Activated T-cell treated with anti-CD3 and anti-CD28 coated beads for 24 hours (primary cell): ENCODE measurements around the gene SCP2.
"Not testable (repeated sequence)": the region's sequence is repeated elsewhere in the genome, so short reads cannot be mapped to it uniquely, and the experiment has no call there.

ENCODE experiments used
- DNase-seq: peaks from one replicate; pipeline ENCODE4 v3.0.0-alpha.2; 2020; ENCODE audit warnings: low read depth

The SCP2 gene

DNA sequence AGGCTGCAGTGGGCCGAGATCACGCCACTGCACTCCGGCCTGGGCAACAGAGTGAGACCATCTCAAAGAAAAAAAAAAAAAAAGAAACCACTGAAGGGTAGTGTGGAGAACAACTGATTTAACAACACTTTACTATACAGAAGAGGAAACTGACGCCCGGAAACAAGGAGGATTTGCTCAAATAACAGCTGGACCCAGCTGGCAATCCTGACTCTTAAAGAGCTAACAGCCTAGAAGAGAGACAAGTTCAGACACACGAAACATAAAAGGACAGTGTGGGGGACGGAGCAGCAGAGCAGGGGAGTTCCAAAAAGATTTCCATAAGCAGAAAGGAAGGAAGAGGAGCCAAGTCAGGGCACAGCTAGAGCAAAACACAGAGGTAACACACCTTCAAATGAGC lies 9.9 kb upstream of the SCP2 start:
- no peak for DNase-seq

DNA sequence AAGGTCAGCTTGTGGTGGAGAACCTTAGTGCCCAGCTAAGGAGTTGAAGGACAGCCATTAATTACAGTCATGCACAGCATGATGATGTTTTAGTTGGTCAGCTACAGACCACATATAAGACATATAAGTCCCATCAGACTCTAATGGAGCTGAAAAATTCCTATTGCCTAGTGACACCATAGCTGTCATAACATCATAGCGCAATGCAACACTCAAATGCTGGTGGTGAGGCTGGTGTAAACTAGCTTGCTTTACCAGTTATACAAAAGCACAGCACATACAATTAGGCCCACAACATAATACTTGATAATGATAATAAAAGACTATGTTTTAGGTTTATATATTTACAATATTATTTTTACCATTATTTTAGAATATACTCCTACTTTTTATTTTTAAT lies 9.5 kb upstream of the SCP2 start:
- DNase-seq, result no peak

DNA sequence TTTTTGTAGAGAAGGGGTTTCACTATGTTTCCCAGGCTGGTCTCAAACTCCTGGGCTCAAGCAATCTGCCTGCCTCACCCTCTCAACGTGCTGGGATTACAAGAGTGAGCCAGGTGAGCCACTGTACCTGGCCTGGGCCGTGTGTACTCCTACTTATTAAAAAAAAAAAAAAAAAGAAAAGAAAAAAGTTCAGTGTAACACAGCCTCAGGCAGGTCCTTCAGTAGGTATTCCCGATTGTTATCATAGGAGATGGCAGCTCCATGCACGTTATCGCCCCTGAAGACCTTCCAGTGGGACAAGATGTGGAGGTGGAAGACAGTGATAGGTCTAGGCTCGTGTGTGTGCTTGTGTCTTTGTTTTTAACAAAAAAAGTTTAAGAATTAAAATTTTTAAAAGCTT lies 8.9 kb upstream of the SCP2 start:
- DNase-seq, result no peak

DNA sequence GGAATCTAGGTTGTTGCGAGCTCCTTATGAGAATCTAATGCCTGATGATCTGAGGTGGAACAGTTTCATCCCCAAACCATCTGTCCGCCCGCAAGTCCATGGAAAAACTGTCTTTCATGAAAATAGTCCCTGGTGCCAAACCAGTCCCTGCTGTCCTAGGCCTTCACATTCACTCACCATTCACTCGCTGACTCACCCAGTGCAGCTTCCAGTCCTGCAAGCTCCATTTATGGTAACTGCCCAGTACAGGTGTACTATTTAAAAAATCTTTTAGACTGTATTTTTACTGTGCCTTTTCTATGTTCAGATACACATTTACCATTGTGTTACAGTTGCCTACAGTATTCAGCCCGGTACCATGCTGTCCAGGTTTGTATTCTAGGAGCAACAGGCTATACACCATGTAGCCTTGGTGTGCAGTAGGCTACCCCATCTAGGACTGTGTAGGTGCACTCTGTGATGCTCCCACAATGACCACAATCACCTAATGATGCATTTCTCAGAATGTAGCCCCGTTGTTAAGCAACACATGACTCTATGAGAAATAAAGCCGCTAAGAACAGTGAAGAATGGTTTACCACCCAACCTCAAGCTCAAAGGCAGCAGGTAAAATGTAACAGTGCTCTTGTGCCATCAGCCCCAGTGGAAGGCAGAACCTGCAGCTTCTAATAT lies 7.9 kb upstream of the SCP2 start:
- DNase-seq, result no peak

DNA sequence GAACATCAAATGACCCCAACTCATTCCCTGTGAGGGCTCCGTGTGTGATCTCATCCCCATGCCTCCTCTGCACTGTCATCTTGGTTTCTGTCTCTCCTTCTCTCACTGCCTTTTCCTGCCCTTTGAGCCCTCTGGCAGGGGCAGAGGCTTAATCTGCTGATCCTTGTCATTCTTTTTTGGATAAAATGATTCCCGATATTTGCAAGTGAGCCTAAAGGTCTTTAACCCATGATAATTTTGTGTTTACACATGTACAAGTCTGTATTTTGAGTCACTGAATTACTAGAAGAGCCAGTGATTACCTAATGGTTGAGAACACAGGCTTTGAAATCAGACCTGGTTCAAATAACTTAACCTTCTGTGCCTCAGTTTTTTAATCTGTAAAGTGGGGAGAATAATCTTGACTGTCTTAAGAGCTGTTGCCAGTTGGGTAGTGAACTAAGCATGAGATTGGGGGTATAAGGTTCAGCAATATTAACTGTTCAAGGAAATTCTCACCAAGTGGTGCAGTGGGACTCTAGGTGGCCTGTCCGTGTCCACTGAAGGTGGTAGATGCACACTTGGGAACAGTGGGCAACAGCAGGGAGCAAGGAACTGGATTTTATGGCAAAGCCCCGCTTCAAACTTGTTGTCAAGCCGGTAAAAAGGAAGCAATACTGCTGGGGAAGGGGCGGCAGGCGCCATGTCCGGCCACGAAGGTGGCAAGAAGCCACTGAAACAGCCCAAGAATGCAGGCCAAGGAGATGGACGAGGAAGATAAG lies 7.2 kb upstream of the SCP2 start:
- no peak for DNase-seq

DNA sequence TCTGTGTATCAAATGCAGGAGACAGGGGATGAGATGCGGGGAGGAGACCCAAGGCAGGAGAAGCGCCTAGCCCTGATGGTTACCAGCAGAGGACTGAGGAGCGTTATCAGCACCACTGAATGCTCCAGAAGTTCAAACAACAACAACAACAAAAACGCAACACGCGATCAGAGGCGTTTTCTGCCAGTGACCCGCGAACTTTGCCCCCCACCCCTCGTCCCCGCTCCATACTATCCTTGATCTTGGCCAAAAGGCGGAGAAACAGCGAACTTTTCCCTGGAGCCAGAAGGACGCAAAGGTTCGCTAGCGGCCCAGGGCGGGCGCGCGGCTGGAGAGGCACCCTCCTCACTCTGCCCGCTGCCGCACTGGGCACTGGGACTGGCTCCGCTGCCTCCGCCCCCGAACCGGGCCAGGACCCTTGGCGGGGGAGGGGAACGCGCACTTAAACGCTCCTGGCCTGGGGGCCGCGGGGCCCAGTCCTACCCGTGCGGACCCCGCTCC lies 6.2 kb upstream of the SCP2 start:
- no peak for DNase-seq

DNA sequence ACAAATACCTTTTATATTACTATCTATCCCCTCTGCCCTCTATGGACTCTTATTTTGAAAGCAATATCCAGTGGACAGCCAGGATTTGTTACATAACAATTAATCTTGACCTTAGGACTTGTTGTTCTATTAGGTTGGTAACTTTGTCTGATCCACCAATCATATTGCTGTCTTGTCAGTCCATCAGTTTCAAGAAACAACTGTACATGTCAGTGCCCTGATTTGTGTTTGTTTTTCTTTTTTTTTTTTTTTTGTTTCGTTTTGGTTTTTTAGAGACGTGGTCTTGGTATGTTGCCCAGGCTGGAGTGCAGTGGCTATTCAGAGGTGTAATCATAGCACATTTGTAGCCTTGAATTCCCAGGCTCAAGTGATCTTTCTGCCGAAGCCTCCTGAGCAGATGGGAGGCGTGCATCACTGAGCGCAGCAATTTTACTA lies 1.5 kb upstream of the SCP2 start:
- no peak for DNase-seq

DNA sequence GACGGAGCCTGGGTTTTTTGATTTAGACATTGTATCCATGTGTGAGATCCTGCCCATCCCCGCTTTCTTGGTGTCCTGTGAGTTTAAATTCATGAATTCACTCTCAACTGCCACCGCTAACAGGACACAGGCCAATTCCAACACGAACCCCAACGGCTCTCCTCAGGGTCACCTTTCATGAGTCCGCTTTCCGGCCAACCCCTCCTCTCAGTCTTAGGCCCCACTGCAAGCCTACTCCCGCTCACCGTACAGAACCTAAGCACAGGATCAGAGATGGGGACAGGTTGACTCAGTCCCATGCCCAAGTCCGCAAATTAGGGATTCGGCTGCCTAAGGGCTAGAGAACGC lies 238 bp upstream of the SCP2 start:
- no peak for DNase-seq

DNA sequence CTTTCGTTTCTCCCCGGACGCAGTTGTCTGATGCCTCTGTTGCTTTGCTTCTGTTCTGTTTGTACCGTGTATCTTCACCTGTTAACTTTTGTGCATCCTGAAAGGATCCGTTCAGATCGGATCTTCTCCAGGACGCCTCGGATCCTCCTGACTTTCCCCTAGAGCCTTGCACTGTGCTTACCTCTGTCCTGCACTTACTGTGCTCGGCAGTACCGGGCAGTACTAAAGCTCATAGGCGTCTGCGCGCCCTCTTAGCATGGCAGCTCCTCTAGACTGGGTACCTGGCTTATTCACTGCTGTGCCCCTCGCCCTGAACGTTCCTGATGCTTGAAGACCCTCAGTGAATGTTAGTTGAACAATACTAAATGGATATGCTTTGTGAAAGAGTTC lies 934 bp downstream of the SCP2 start:
- DNase-seq, result no peak

DNA sequence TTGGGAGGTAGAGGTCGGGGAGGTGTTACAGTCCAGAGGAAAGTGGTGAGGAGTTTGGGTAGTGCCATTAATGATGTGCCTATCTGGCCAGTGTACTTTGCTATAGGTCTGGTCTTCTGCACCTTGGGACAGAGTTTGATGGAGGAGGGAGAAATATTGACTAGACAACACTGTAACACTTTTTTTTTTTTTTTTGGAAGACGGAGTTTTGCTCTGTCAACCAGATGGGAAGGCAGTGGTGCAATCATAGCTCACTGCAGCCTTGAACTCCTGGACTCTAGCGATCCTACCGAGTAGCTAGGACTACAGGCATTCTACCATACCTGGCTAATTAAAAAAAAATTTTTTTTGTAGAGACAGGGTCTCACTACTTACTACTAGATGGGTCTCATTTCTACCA lies 1.9 kb downstream of the SCP2 start:
- DNase-seq, result no peak

DNA sequence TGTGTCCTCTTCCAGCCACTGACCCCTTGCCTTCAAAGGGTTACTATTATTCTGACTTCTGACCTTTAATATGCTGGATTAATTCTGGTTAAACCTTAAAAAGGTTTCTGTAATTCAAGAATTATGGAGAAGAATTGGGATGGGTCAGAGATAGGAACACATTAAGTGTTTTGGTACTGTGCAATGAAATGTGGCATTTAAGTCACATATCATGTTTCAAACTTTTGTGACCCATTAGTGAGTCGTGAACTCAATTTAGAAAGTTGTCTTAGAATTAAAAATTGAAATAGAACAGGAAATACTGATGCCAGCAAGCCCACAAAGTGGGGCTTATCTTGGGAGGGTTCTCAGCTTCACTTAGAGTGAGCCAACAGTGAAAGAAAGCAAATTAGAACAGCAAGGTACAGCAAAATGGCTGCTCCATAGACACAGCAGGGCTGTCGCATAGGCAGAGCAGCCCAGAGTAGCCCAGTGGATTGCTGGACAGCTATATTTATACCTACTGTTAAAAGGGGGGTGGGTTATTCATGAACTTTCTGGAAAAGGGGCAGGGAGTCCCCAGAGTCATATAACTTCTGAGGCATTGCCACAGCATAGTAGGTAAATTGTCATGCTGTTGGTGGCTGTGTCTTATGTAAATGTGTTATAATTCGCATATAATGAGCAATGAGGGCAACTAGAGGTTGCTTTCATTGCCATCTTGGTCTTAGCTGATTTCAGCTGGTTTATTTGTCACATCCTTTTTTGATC lies 10.5 kb downstream of the SCP2 start:
- DNase-seq, result no peak

DNA sequence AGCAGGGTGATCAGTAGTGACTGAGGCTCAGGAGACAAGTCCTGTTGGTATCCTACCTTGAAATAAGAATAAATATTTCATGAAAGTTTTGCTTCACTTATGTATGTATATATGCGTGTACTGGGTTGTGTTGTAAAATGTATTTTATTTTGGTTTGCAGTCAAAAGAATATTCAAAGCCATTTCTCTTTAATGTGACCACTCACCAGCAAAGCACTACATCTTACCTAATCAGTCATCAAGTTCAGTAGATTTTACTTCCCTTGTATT lies 11.0 kb downstream of the SCP2 start:
- DNase-seq, result no peak

DNA sequence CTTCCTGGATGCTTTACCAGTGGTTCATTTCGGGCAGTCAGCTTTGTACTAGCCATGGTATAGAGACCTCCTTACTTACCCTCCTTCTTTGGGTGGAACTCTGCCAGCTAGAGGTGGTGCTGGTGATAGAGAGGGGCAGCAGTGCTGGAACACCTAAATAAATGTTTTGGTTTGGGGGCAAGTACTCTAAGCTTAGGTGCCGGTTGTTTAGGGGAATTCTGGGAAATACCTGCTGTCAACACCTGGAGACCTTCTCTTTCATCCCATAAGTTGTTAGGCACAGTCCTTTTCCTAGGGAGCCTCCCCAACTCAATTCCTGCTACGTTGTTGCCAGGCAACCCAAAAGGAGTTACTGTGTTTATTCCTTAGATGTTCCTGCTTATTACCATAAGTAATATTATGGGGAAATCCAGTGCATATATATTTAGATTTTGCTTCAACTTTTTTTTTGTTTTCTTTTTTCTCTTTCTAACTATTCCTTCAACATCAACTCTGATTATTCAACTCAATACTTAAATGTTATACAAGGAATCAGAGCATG lies 16.9 kb downstream of the SCP2 start:
- DNase-seq, result no peak

DNA sequence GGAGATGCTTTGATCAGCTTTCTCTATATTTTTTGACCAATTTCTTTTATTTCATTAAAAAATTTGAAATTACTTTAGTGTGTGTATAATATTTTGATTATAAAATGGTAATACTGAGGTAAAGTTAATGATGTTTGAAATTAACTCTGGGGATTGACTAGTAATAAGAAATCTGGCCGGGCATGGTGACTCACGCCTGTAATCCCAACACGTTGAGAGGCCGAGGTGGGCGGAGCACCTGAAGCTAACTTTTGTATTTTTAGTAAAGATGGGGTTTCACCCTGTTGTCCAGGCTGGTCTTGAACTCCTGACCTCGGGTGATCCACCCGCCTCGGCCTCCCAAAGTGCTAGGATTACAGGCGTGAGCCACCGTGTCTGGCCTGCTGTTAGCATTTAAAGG lies 17.5 kb downstream of the SCP2 start:
- DNase-seq, result no peak

DNA sequence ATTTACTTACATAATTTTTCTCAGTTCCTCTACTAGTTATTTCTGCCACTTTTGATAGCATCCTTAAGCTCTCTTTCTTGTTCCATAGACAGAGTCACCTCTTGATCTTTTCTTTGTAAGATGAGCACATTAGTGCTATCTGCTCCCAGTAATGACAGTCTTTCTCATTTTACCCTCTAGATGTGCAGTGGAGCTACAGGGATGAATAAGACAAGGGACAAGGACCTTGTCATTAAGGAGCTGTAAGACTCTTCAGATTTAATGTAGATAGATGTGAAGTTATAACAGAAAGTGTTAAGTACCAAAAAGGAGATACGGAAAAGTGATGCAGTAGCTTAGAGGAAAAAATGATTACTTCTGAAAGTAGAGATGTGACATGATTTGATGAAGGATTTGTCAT lies 20.4 kb downstream of the SCP2 start:
- no peak for DNase-seq

DNA sequence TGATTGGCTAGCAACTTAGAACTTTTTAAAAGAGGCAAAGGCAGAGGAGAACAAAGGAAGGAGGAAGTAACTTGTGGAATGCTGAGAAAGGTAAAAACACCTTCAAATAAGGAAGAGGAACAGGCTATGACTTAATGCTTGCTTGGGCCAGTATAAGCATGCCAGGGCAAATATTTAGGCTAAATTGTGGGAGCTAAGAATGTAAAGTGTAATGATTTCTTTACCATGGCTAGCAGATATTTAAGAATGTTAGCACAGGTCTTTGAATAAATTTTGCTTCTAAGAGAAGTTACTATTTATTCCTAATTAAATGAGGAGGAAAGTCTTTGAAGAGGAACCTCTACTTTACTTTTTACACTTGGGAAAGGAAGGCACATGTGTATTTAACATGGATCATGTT lies 22.5 kb downstream of the SCP2 start:
- not testable (repeated sequence) for DNase-seq

DNA sequence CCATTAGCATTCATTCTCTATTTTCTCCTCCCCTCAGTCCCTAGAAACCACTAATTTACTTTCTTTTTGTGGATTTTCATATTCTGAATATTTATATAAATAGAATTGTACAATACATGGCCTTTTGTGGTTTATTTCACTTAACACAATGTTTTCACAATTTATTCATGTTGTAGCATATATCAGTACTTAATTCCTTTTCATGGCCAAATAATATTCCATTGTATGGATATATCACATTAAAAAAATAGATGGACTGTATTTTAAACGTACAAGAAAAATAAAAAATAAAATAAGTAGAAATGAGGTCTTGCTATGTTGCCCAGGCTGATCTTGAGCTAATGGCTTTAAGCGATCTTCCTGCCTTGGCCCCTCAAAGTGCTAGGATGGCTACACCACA lies 25.0 kb downstream of the SCP2 start:
- DNase-seq, result no peak

DNA sequence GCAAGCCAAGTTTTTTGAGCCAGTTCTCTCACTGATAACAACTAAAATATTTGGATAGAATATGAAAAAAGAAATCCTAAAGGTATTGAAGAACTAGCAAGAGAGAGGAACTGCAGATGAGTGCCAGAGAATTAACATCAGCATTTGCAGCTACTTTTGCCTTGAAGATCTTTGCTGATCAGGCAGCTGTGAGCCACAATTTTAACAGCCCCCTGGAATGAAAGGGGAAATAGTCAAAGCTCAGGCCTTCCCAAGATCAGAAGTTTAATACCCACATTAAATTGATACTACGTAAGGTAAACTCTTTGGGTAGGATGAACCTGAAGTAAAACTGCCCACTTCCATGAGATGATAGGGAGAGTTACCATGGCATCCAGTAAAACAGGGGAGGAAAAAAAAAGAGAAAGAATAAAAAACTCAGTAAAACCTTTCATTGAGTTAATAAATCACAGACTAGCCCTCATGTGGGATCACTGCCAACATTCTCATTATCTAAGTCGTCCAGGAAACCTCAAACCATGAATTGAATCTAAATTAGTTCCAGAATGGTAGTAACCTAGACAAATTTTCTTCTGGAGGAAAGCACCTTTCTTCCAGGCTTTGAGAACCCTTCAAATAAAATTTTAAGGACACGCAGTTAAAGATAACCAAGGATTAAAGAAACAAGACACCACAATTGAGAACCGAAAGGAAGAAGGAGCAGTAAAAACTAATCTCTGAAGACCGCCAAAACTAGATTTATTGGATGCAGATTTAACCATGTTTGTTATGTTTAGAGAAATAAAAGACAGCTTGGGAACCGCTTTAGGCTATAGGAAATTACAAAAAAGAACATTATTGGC lies 28.3 kb downstream of the SCP2 start:
- no peak for DNase-seq

DNA sequence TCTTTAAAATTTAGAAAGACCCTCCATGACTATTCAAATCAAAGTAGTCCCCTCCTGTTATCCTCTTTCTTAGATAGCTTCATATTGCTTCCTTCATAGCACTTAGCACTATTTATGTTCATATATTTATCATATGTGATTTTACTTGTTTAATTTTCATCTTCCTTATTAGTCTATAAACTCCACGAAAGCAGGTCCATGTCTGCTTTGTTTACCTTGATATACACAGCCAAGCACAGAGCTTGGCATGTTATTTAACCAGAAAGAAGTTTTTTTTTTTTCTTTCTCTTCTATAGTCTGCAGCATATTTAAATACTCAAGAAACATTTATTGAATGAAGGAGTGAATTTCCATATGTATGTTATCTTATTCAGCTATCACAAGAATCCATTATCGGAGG lies 36.0 kb downstream of the SCP2 start:
- no peak for DNase-seq

DNA sequence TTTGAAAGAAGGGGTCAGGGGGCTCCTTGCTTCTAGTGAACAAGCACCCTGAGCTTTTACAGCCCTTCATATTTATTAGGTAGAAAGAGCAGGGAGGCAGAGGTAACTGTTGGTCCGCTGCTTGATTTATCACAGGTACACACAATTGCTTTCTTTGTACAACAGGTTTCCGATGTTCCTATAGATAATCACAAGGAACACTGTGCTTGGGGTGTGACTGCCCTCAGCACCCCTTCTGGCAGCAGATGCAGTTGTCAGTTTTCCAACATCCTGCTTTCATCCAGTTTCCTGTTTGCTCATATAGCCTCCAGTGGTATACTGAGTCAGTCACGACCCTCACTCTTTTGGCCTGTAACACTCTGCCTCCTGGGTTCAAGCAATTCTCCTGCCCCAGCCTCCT lies 40.6 kb downstream of the SCP2 start:
- DNase-seq, result no peak

DNA sequence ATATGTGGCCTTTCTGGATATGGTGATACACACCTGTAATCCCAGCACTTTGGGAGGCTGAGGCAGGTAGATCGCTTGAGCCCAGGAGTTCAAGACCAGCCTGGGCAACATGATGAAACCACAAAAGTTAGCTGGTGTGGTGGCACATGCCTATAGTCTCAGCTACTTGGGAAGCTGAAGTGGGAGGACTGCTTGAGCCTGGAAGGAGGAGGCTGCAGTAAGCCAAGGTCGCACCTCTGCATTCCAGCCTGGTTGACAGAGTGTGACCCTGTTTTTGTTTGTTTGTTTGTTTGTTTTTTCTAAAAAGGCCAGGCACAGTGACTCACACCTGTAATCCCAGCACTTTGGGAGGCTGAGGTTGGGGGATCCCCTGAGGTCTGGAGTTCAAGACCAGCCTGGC lies 42.2 kb downstream of the SCP2 start:
- DNase-seq, result not testable (repeated sequence)

DNA sequence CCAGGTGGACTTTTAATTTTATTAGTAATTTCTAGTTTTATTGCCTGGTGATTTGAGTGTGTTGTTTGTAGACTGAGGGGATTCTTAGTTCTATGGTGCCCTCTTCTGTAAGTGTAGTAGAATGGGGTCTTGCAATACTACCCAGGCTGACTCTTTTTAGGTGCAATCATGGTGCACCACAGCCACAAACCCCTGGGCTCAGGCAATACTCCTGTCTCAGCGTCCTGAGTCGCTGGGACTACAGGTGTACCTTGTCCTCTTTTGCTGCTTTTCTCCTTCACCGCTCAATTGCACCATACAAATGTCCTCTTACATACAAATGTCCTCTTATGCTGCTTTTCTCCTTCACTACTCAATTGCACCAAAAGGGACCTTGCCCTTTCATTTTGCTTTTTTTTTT lies 43.1 kb downstream of the SCP2 start:
- DNase-seq, result no peak
